Measurements from ENCODE around the gene PLGLB1.
"Not testable (repeated sequence)": the region's sequence is repeated elsewhere in the genome, so short reads cannot be mapped to it uniquely, and the experiment has no call there.

Gene PLGLB1

DNA sequence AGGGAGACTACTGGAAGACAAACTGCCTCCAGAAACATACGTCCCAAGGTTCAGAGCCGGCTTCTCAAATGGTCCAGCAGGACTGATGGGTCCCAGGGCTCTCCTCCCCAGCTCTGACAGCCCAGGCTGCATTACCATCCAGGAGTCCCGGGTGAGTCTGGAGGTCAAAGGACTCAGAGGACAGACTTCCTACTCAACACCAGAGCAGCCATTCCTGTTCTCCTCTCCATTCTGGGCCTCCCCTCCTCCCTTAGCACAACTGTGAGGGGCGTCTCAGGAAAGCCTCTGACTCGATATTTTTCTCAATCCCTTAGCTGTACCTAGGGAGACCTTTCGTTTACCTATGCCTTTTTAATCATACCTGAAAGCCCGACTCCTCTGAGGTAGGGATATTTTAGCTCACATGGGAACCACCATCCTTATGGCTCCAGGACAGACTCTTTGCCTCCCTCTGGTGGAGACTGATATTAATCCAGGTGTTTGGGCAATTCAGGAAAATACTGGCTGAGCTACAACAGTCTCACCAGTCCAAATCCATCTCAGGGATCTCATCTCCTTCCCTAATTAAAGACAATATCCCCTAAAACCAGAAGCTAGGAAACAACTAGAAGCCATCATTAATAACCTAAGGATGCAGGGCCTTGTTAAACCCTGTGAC lies 19.8 kb upstream of the PLGLB1 start:
- TF ChIP-seq, protein P1, sequence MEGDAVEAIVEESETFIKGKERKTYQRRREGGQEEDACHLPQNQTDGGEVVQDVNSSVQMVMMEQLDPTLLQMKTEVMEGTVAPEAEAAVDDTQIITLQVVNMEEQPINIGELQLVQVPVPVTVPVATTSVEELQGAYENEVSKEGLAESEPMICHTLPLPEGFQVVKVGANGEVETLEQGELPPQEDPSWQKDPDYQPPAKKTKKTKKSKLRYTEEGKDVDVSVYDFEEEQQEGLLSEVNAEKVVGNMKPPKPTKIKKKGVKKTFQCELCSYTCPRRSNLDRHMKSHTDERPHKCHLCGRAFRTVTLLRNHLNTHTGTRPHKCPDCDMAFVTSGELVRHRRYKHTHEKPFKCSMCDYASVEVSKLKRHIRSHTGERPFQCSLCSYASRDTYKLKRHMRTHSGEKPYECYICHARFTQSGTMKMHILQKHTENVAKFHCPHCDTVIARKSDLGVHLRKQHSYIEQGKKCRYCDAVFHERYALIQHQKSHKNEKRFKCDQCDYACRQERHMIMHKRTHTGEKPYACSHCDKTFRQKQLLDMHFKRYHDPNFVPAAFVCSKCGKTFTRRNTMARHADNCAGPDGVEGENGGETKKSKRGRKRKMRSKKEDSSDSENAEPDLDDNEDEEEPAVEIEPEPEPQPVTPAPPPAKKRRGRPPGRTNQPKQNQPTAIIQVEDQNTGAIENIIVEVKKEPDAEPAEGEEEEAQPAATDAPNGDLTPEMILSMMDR (conservative IDR thresholded peaks at IDR 0.05; ENCODE audit: low read depth, low read length) = peak; percentile 29; the same call in 1 of the 2 replicates
- not testable (repeated sequence) for H3K9ac ChIP-seq; H4K20me1 ChIP-seq (ENCODE audit: insufficient read depth); H3K4me3 ChIP-seq (IDR thresholded peaks at IDR 0.05; ENCODE audit: insufficient read depth, low read depth, low read length); H3K27me3 ChIP-seq (ENCODE audit: insufficient read depth, low read depth); H3K4me1 ChIP-seq (ENCODE audit: low read depth, poor library complexity, severe bottlenecking); H2AFZ ChIP-seq (ENCODE audit: low read depth); H3K4me2 ChIP-seq; H3K79me2 ChIP-seq (ENCODE audit: insufficient read depth, low read depth); H3K27ac ChIP-seq; H3K36me3 ChIP-seq (ENCODE audit: insufficient read depth)

DNA sequence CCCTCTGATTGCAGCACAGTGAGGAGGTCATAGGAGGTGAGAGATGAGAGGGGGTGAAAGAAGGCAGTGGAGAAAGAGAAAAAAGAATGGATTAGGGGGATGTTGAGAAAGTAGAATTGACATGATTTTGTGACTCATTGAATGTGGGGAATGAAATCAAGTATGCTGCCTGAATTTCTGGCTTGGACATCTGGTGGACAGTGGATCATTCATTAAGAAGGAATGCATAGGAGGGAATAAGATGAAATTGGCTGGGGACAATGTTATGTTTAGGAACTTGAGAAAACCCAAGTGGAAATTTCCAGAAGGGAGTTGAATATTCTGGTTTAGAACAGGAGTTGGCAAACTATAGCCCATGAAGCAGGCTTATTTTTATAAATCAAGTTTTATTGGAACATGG lies 7.0 kb upstream of the PLGLB1 start:
- H2AFZ ChIP-seq (ENCODE audit: low read depth); H4K20me1 ChIP-seq (ENCODE audit: insufficient read depth); H3K27ac ChIP-seq; H3K4me3 ChIP-seq (IDR thresholded peaks at IDR 0.05; ENCODE audit: insufficient read depth, low read depth, low read length); H3K27me3 ChIP-seq (ENCODE audit: insufficient read depth, low read depth); H3K4me1 ChIP-seq (ENCODE audit: low read depth, poor library complexity, severe bottlenecking); H3K79me2 ChIP-seq (ENCODE audit: insufficient read depth, low read depth); H3K9ac ChIP-seq; H3K4me2 ChIP-seq; H3K36me3 ChIP-seq (ENCODE audit: insufficient read depth): not testable (repeated sequence)

DNA sequence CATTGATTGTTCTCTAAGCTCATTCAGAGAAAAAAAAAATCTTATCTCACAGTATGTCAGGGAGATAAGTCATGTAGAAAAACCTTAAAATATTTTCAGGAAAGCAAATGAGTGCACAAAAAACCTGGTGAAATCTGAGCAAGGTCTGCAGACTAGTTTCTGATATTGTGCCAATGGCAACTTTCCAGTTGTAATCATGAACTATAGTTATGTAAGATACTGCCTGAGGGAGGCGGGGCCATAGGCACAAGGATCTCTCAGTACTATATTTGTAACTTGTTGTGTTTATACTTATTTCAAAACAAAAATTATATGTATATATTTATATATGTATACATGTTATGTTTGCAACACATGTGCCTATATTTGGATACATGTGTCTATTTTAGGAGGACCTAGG lies 5.2 kb upstream of the PLGLB1 start:
- H3K4me1 ChIP-seq (ENCODE audit: low read depth, poor library complexity, severe bottlenecking); H3K4me3 ChIP-seq (IDR thresholded peaks at IDR 0.05; ENCODE audit: insufficient read depth, low read depth, low read length); H3K79me2 ChIP-seq (ENCODE audit: insufficient read depth, low read depth); H3K27ac ChIP-seq; H4K20me1 ChIP-seq (ENCODE audit: insufficient read depth); H3K4me2 ChIP-seq; H3K27me3 ChIP-seq (ENCODE audit: insufficient read depth, low read depth); H3K36me3 ChIP-seq (ENCODE audit: insufficient read depth); H3K9ac ChIP-seq; H2AFZ ChIP-seq (ENCODE audit: low read depth): not testable (repeated sequence)

DNA sequence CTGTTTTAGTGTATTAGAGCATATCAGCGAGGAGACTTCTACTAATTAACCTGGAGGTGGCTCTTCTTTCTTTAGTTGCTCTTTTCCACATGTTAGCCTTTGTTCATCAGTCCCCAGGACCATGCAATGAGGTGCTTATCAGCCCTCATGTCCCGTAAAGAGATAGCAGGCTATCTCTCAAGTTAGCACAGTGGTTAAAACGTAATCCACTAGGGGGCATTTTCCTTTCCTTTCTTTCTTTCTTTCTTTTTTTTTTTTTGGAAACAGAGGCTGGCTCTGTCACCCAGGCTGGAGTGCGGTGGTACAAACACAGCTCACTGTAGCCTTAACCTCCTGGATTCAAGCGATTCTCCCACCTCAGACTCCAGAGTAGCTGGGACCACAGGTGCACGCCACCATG lies 4.3 kb upstream of the PLGLB1 start:
- not testable (repeated sequence) for H3K4me2 ChIP-seq; H3K79me2 ChIP-seq (ENCODE audit: insufficient read depth, low read depth); H3K4me3 ChIP-seq (IDR thresholded peaks at IDR 0.05; ENCODE audit: insufficient read depth, low read depth, low read length)

DNA sequence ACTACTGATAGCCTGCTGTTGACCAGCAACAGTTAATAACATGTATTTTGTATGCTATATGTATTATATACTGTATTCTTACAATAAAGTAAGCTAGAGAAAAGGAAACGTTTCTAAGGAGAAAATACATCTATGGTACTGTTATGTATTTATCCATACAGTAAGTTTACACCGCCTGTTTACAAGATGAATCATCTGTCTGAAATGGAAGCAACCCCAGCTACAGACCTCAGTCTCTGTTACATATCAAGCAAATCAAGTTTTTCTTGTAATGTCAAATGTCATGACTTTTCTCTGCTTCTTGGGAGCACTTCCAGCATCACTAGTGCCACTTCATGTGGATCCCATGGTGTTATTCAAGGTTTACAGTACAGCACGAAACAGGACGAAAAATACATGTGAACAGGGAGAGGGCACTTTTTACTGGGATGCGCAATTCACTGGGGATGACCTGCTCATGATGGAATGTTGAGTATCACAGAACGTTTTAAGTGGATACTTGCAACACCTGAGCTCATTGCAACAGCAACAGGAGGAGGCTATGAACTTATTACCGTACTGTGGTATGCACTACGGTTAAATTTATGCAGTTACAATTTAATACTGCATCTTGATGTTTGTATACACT lies 2.5 kb upstream of the PLGLB1 start:
- H3K79me2 ChIP-seq (ENCODE audit: insufficient read depth, low read depth); H4K20me1 ChIP-seq (ENCODE audit: insufficient read depth); H3K36me3 ChIP-seq (ENCODE audit: insufficient read depth); H3K4me1 ChIP-seq (ENCODE audit: low read depth, poor library complexity, severe bottlenecking); H3K4me3 ChIP-seq (IDR thresholded peaks at IDR 0.05; ENCODE audit: insufficient read depth, low read depth, low read length); H3K4me2 ChIP-seq; H2AFZ ChIP-seq (ENCODE audit: low read depth); H3K27me3 ChIP-seq (ENCODE audit: insufficient read depth, low read depth); H3K9ac ChIP-seq; H3K27ac ChIP-seq: not testable (repeated sequence)

More for the DNA sequence above, 4.3 kb upstream of the PLGLB1 start:
- H3K4me1 ChIP-seq (ENCODE audit: low read depth, poor library complexity, severe bottlenecking); H3K27ac ChIP-seq; H4K20me1 ChIP-seq (ENCODE audit: insufficient read depth); H3K27me3 ChIP-seq (ENCODE audit: insufficient read depth, low read depth); H2AFZ ChIP-seq (ENCODE audit: low read depth); H3K9ac ChIP-seq; H3K36me3 ChIP-seq (ENCODE audit: insufficient read depth): not testable (repeated sequence)

DNA sequence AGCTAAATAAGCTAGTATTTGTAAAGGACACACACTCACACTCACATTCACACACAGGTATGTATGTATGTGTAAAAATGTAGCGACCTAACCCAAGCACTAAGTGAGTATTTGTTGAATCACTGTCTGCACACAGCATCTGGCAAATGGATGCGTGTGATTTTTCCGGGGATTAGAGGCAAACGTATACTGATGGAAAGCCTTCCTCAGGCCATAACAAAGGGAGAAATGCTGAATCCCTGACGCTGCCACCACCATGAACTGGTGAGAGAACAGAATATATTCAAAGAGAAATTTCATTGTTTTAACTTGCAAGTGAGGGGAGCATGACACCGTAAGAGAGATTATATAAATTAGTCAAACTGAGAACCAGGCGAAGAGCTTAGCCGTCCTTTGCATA lies 601 bp downstream of the PLGLB1 start:
- H3K4me1 ChIP-seq (ENCODE audit: low read depth, poor library complexity, severe bottlenecking); H3K27me3 ChIP-seq (ENCODE audit: insufficient read depth, low read depth); H2AFZ ChIP-seq (ENCODE audit: low read depth): not testable (repeated sequence)

DNA sequence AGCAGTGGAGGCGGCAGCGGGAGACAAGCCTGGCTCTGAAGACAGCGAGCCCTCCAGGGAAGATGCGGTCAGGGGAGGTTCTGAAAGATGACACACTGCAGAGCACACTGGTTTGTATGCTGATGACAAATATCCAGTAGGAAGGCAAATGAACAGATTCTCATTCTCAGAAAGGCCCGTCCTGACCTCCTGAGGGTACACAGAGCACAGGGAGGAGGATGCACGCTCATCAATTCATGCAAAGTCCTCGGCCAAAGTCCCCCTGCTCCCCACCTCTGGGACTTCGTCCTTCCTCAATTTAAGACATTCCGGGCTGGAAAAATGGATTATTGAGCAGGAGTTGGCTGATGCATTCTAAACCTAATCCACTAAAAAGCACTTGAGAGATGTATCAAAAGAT lies 2.6 kb downstream of the PLGLB1 start:
- not testable (repeated sequence) for H3K4me3 ChIP-seq (IDR thresholded peaks at IDR 0.05; ENCODE audit: insufficient read depth, low read depth, low read length); H3K27me3 ChIP-seq (ENCODE audit: insufficient read depth, low read depth); H3K4me2 ChIP-seq; H3K9ac ChIP-seq; H2AFZ ChIP-seq (ENCODE audit: low read depth); H3K36me3 ChIP-seq (ENCODE audit: insufficient read depth); H3K4me1 ChIP-seq (ENCODE audit: low read depth, poor library complexity, severe bottlenecking); H4K20me1 ChIP-seq (ENCODE audit: insufficient read depth); H3K79me2 ChIP-seq (ENCODE audit: insufficient read depth, low read depth); H3K27ac ChIP-seq

More for the DNA sequence above, 601 bp downstream of the PLGLB1 start:
- not testable (repeated sequence) for H3K9ac ChIP-seq; H3K79me2 ChIP-seq (ENCODE audit: insufficient read depth, low read depth); H3K4me2 ChIP-seq; H4K20me1 ChIP-seq (ENCODE audit: insufficient read depth); H3K36me3 ChIP-seq (ENCODE audit: insufficient read depth); H3K27ac ChIP-seq; H3K4me3 ChIP-seq (IDR thresholded peaks at IDR 0.05; ENCODE audit: insufficient read depth, low read depth, low read length)

DNA sequence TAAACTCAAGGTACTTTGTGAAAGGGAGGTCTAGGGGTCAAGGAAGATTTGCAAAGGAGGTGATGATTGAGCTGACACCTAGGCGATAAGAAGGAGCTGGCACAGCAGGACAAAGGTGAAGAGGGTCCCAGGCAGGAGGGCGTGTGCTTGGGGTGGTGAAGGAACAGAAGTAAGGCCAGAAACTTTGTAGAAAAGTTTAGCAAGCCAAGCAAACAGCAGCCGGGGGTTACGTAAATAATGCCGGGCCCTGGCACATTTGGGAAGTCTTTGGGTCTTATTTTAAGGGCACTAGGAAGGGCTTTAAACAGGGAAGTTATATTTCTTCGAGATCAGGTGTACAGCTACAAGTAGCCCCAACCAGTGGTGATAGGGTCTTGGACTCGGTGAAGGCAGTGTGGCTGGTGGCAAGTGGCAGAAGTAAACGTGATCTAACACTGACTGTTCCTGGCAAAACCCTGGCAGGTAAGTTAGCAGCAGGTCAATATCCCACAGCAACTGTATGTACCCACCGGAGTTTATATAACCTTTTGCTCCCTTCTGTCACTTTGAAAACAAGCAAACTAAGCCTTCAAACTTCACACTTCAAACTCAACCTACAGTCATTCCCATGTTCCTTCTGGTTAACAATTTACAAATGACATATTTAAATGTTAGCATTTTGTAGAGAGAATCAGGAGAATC lies 7.0 kb downstream of the PLGLB1 start:
- not testable (repeated sequence) for H3K4me1 ChIP-seq (ENCODE audit: low read depth, poor library complexity, severe bottlenecking); H3K4me3 ChIP-seq (IDR thresholded peaks at IDR 0.05; ENCODE audit: insufficient read depth, low read depth, low read length); H3K79me2 ChIP-seq (ENCODE audit: insufficient read depth, low read depth); H3K27ac ChIP-seq; H3K36me3 ChIP-seq (ENCODE audit: insufficient read depth); H3K4me2 ChIP-seq; H3K9ac ChIP-seq; H3K27me3 ChIP-seq (ENCODE audit: insufficient read depth, low read depth); H4K20me1 ChIP-seq (ENCODE audit: insufficient read depth); H2AFZ ChIP-seq (ENCODE audit: low read depth)

DNA sequence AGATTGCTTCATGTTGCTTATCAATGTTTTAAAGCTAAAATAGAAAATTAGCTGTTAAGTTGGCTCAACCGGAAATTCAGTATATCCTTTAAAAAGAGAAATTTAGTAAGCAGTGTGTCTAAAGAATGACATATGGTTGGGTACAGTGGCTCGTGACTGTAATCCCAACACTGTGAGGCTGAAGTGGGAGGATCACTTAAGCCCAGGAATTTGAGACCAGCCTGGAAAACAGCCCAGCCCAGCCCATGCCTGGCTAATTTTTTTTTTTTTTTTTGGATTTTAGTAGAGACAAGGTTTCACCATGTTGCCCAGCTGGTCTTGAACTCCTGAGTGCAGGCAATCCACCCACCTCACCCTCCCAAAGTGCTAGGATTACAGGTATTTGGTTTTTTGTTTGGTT lies 17.2 kb downstream of the PLGLB1 start:
- not testable (repeated sequence) for H3K27ac ChIP-seq; H3K4me2 ChIP-seq; H3K4me1 ChIP-seq (ENCODE audit: low read depth, poor library complexity, severe bottlenecking); H2AFZ ChIP-seq (ENCODE audit: low read depth); H3K27me3 ChIP-seq (ENCODE audit: insufficient read depth, low read depth); H4K20me1 ChIP-seq (ENCODE audit: insufficient read depth); H3K79me2 ChIP-seq (ENCODE audit: insufficient read depth, low read depth); H3K9ac ChIP-seq; H3K4me3 ChIP-seq (IDR thresholded peaks at IDR 0.05; ENCODE audit: insufficient read depth, low read depth, low read length); H3K36me3 ChIP-seq (ENCODE audit: insufficient read depth)

Data from KMS-11 (cell line).